Measurements from ENCODE around the gene PTPRM.

The PTPRM gene

GRCh38 chr18:8299054-8299980 is 732.2 kb downstream of the PTPRM start:
- DNase-seq, result no peak

GRCh38 chr18:8300751-8301410 is 733.8 kb downstream of the PTPRM start:
- no peak for DNase-seq

DNA sequence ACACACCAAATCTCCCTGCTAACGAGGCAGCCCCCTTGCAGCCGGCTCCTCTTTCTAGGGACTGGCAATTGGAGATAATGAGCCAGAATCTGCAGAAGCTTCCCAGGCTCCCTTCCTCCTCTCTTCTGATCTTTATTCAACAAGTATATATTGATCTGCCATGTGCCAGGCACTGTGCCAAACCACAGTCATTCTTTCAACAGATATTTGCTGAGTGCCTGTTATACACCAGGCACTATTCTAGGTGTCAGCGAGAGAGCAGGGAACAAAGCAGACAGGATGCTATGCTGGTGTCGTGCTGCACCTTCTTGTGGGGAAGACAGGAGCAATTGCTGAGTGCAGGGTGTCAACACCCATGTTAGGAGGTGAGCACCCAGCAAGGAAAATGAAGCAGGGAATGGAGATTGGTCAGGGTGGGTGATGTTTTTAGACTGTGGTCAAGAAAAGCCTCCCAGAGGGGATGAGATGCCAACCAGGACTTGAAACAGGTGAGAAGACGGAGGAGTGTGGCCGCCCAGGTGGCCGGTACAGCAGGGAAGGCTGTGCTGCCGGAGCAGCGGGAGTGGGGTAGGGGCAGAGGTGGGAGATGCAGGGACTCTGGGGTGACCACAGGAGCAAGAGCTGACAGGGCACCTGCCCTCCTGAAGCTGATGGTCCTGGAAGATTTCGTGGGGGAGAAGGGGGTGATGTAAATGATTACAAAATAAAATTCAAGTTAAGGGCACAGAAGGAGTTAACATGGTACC is 734.5 kb downstream of the PTPRM start:
- no peak for DNase-seq

- DNase-seq, result no peak
Observed at GRCh38 chr18:8303151-8303755, 736.1 kb downstream of the PTPRM start.

- no peak for DNase-seq
Observed at GRCh38 chr18:8307960-8308359, 740.8 kb downstream of the PTPRM start.

DNA sequence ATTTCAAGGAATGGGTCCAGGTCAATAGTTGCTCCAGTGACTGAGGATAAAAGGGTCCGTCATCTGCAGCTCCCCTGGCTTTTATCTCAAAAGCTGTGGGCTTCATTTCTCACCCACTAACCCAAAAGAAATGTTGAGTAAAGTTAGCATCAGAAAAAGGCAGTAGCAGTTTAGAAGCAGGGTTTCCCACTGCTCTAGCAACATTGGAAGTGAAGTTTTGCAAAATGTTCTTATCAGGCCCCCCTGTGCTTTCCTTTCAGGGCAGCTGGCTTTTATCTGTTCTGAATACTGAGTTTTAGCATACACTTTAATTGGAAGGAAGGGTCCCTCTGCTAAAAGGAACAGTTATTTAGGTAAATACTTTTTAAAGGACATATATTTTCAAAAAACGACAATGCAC is 745.9 kb downstream of the PTPRM start:
- no peak for DNase-seq

DNA sequence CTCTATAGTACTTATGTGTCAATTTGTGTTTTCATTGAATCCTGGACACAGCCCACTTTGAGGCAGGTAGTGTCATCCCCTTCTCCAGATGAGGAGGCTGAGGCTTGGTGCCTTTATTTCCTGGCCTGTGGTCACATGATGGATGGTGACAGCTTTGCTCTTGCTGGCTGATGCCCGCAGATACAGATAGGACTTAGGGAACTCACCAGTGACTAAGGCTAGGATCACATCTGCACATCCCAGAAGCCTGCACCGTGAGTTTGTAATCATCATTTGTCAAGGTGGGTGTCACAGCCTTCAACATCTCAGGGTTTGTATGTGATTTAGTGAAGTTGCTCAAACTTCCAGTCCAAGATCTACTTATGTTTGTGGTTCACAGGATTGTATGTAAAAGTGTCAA is 747.0 kb downstream of the PTPRM start:
- no peak for DNase-seq

DNA sequence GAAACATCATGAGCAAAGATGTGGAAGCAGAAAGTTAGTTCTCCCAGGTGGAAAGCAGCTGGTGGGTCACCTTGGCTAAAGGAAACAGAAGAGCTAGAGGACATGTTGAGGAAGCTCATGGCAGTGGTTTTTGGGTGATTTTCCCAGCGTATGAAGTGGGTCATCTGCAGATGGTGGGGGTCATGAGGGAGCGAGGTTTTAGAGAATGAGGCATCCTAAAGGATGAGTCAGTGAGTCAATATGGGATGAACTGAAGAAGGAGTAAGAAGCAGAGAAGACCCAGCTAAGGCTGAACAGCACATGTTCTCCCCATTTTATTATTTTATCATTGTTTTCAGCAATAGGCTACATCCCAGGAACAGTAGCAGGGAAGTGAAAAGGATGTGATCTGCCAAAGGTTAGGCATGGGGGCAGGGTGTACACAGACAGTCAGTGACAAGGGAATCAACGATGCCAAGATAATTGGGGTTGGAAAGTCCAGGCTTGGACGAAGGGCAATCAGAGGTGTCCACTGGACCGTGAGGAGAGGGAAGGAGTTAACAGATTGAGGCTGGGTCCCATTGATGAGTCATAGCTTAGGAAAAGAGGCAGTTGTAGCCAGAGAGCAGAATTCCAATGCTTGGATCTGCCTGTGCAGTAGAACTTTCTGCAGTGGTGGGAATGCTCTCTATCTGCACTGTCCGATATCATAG is 752.8 kb downstream of the PTPRM start:
- no peak for DNase-seq

- DNase-seq, result no peak
Observed at GRCh38 chr18:8322486-8322885, 755.4 kb downstream of the PTPRM start.

- DNase-seq, result no peak
Observed at GRCh38 chr18:8324343-8325065, 757.4 kb downstream of the PTPRM start.

GRCh38 chr18:8326763-8327394 is 759.8 kb downstream of the PTPRM start:
- DNase-seq, result no peak

DNA sequence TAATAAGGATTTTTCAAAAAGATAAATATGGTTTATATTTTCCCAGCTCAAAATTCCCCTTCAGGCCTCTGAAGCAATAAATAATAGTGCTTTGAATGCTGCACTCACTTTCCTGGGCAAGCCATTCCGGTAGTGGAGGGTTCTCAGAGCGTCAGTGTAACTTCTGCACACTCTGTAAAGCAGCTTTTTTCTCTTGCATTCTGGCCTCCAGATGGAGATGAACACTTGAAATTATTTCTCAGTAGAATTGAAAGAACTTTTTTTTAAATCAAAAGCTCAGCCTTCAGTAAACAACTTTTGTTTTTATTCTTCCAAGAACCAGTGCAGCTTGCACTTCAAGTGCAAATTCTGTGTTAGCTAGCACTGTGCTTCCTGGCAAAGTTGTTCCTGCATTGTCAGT is 761.0 kb downstream of the PTPRM start:
- DNase-seq, result no peak

GRCh38 chr18:8329186-8329771 is 762.2 kb downstream of the PTPRM start:
- no peak for DNase-seq

GRCh38 chr18:8330575-8330974 is 763.5 kb downstream of the PTPRM start:
- no peak for DNase-seq

DNA sequence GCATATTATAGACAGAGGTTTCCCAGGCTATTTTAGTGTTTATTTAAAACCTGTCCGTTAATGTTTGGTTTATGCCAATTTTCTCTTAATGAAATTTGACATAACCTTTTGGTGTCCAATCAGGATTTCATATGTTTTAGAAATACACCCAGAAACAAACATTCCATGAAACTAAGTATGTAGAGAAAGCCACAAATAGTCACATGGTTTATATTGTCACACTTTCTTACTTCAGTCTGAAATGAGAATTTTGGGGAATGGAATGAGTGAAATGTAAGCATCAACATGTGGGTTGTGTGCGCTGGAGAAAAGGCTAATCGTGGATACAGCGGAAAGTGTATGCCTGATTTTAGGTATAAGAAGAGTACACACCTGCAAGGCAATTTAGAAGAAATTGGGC is 765.2 kb downstream of the PTPRM start:
- no peak for DNase-seq

- no peak for DNase-seq
Observed at GRCh38 chr18:8333961-8334360, 766.8 kb downstream of the PTPRM start.

DNA sequence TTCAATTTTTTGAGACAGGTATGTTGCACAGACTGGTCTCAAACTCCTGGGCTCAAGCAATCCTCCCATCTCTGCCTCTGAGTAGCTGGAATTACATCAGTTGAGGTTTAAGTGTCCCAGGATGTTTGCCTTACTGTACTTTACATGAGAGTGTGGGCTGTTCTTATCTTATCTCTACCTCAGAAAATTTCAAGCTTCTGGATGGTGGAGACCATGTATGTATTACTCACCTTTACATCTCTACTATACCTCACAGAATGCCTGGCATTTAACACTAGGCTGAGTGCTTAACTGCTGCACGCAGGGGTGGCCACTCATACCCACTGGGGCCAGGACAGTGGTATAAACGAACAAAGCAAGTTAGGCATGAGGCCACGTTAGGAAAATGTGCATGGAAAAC is 770.1 kb downstream of the PTPRM start:
- DNase-seq, result no peak

DNA sequence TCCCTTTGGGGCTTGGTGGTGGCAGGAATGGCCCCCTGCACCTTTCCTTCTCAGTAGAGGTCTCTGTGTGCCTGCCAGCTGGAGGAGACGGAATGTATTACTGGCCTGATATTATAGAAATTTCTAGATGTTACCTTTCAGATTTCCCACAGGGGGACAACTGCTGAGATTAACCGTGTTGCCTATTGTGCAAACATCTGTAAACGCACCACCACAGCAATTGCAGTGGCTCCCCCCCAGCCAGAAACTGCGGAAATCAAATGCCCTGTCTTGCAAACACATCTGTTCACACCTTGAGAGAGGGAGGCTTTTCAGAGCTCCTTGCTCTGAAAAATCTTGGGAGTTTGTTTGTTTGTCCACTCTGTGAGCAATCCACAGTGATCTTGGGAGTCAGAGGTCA is 772.1 kb downstream of the PTPRM start:
- no peak for DNase-seq

- no peak for DNase-seq
Observed at GRCh38 chr18:8339952-8340351, 772.8 kb downstream of the PTPRM start.

DNA sequence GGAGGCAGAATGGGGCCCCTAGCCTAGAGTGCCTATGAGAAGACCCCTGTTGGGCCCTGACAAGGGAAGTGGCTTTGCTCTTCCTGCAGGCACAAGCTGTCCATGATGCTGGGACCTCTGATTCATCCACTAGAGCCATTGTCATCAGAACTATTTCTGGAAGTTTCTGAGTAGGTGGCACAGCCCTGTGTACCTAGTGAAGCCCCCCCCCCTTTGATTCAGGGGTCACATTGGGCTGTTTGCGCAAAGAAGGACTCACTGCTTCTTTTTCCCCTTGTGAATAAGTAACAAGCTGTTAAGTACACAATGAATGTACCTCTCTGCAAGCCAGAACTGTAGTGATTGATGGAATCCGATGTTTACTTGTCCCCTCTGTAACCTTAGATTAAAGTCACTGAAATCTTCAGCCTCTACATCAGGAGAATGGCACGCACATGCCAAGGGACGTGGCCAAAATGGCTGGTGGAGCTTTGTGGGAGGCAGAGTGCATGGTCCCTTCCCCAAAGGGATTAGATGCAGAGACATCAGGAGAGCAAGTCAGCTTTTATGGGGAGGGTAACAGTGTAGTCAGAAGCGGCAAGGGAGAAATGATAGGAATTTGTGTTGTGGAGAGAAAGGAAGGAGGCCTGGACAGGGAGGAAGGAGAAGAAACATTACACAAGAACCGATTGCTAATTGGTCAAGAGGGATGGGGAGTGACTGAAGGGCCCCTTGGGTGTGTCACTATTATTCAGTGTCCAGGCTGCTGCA is 774.5 kb downstream of the PTPRM start:
- DNase-seq, result no peak

All from CD4-positive, alpha-beta T cell treated with Interleukin-10 for 1 hour (primary cell).